HS-27A (cell line): ENCODE data around the gene NDUFS8.

ENCODE experiments used
- DNase-seq: peaks from one replicate; pipeline ENCODE4 v3.0.0-alpha.2; 2012; ENCODE audit warnings: low read depth, missing footprints

The NDUFS8 gene

GRCh38 chr11:68036717-68037239 is 6.3 kb downstream of the NDUFS8 start:
- DNase-seq: no peak

- DNase-seq: no peak
Observed at GRCh38 chr11:68037411-68038225, 7.1 kb downstream of the NDUFS8 start.

- no peak for DNase-seq
Observed at GRCh38 chr11:68038226-68038717, 7.8 kb downstream of the NDUFS8 start.

- DNase-seq: no peak
Observed at GRCh38 chr11:68038718-68039525, 8.4 kb downstream of the NDUFS8 start, which contains the start of gene TCIRG1. TCIRG1 (plus strand) TSS chr11:68039025; CDS start chr11:68041272, 2,247 bp downstream.

- DNase-seq: no peak
Observed at GRCh38 chr11:68039526-68040086, 9.1 kb downstream of the NDUFS8 start.

- DNase-seq: no peak
Observed at GRCh38 chr11:68040101-68040956, 9.8 kb downstream of the NDUFS8 start.

GRCh38 chr11:68040957-68041591 is 10.6 kb downstream of the NDUFS8 start:
- no peak for DNase-seq

GRCh38 chr11:68041617-68042218 is 11.2 kb downstream of the NDUFS8 start:
- DNase-seq: no peak

GRCh38 chr11:68042219-68043028 is 11.9 kb downstream of the NDUFS8 start:
- no peak for DNase-seq

GRCh38 chr11:68043029-68043348 is 12.5 kb downstream of the NDUFS8 start:
- no peak for DNase-seq

GRCh38 chr11:68043349-68044144 is 13.1 kb downstream of the NDUFS8 start:
- no peak for DNase-seq

GRCh38 chr11:68044145-68044813 is 13.8 kb downstream of the NDUFS8 start:
- no peak for DNase-seq

- DNase-seq: no peak
Observed at GRCh38 chr11:68044898-68045351, 14.4 kb downstream of the NDUFS8 start.

GRCh38 chr11:68047437-68048290 is 17.2 kb downstream of the NDUFS8 start:
- DNase-seq: no peak

GRCh38 chr11:68048681-68049508 is 18.4 kb downstream of the NDUFS8 start:
- no peak for DNase-seq
